ENCODE measurements around the gene PDE6B. TPM values are rescaled to one million over a fixed set of nuclear protein-coding genes. Genes with fewer than 3 reads are reported as not detected.
A peak's percentile ranks its signal among the peaks of the same experiment; 100 is the strongest.

The PDE6B gene
- total and polyA plus RNA-seq, 2 donors: 7.7 to 22.5 TPM

DNA sequence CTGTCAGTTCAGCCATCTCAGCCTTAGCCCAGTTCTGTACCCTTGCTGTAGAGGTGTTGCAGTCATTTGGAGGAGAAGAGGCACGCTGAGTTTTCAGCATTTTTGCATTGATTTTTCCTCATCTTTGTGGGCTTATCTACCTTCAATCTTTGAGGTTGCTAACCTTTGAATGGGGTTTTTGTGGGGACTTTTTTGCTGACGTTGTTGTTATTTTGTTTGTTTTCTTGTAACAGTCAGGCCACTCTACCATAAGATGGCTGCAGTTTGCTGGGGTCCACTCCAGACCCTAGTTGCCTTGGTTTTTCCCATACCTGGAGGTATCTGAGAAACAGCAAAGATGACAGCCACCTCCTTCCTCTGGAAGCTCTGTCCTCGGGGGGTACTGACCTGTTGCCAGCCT is 26.4 kb upstream of the PDE6B start:
- H3K4me3 ChIP-seq (ENCODE audit: low read length in 2 of 2): no peak overlapping the region
- WGBS: 83% methylated on average over 3 of the region's 3 CpGs
- no peaks in the 10 kb centered on the region for H3K9me3 ChIP-seq (ENCODE audit: control insufficient read depth in 2 of 2, insufficient read depth in 1 of 2, low read length in 1 of 2)
- peaks cover 0 to 3% of the 10 kb centered on the region in 2 donors for H3K4me1 ChIP-seq (ENCODE audit: control insufficient read depth in 2 of 2, insufficient read depth in 2 of 2, low read length in 2 of 2)
- no peak overlapping the region for H3K27ac ChIP-seq (ENCODE audit: low read depth in 1 of 2, low read length in 1 of 2)
- peaks cover 0 to 3% of the 10 kb centered on the region in 2 donors for H3K27me3 ChIP-seq (ENCODE audit: control insufficient read depth in 2 of 2, insufficient read depth in 1 of 2, low read length in 1 of 2)
- no peak for DNase-seq (ENCODE audit: low read depth in 6 of 9, low spot score in 9 of 9)
- H3K36me3 ChIP-seq (ENCODE audit: control insufficient read depth in 2 of 2, insufficient read depth in 2 of 2, low read length in 1 of 2): no peaks in the 10 kb centered on the region

DNA sequence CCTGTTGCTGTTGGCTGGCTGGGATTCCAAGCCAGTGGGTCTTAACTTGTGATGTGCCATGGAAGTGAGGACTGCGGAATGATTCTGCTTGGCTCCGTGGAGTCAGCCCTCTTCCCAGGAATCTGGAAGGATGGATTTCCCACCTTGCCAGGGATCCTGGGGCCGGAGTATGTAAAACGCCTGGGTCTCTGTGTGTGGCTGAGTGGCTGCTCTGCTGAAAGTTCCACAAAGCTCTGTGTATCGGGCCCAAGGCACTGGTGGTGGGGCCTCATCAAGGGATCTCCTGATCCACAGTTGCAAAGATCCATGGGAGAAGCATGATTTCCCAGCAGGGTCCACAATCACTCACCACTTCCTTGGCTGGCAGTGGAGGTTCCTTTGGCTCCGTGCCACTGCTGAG is 25.2 kb upstream of the PDE6B start:
- 93% methylated on average over 6 of the region's 6 CpGs for WGBS
- H3K4me3 ChIP-seq (ENCODE audit: low read length in 2 of 2): no peak overlapping the region
- H3K4me1 ChIP-seq (ENCODE audit: control insufficient read depth in 2 of 2, insufficient read depth in 2 of 2, low read length in 2 of 2): peaks cover 0 to 3% of the 10 kb centered on the region in 2 donors
- no peaks in the 10 kb centered on the region for H3K36me3 ChIP-seq (ENCODE audit: control insufficient read depth in 2 of 2, insufficient read depth in 2 of 2, low read length in 1 of 2)
- H3K9me3 ChIP-seq (ENCODE audit: control insufficient read depth in 2 of 2, insufficient read depth in 1 of 2, low read length in 1 of 2): no peaks in the 10 kb centered on the region
- H3K27ac ChIP-seq (ENCODE audit: low read depth in 1 of 2, low read length in 1 of 2): no peak overlapping the region
- no peak for DNase-seq (ENCODE audit: low read depth in 6 of 9, low spot score in 9 of 9)
- peaks cover 0 to 3% of the 10 kb centered on the region in 2 donors for H3K27me3 ChIP-seq (ENCODE audit: control insufficient read depth in 2 of 2, insufficient read depth in 1 of 2, low read length in 1 of 2)

DNA sequence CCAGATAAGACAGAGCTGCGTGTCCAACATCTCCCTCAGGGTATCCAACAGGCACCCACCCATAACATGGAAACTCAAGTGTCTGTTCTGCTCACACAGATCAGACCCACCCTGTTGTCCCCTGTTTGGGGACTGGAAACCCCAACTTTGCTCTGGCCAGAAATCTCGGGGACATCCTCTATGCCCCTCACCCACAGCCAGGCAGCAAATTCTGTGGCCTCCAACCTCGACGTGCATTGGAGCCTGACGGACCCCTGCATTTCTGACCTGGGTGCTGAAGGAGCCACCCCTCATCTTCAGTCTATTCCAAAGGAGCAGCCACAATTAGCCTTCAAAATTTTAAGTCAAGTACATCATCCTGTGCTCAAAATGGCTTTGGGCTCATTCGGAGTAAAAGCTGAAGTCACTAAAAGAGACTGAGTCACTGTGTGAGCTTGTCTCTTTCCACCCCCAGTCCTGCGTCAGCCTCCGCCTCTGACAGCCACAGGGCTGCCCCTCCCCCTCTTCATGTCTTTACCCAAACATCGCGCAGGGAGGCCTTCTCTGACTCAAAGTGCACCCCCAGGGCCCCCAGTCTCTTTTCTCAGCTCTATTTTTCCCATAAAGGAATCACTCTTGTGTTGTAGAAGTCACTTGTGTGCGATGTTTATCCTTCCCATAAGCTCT is 24.4 kb upstream of the PDE6B start:
- Histone ChIP-seq H3K36me3 (ENCODE audit: control insufficient read depth in 2 of 2, insufficient read depth in 2 of 2, low read length in 1 of 2) (no peaks in the 10 kb centered on the region), H3K4me3 (ENCODE audit: low read length in 2 of 2) (no peak overlapping the region), H3K27ac (ENCODE audit: low read depth in 1 of 2, low read length in 1 of 2) (no peak overlapping the region), H3K9me3 (ENCODE audit: control insufficient read depth in 2 of 2, insufficient read depth in 1 of 2, low read length in 1 of 2) (no peaks in the 10 kb centered on the region), H3K4me1 (ENCODE audit: control insufficient read depth in 2 of 2, insufficient read depth in 2 of 2, low read length in 2 of 2) (peaks cover 0 to 3% of the 10 kb centered on the region in 2 donors), H3K27me3 (ENCODE audit: control insufficient read depth in 2 of 2, insufficient read depth in 1 of 2, low read length in 1 of 2) (peaks cover 0 to 3% of the 10 kb centered on the region in 2 donors)
- 75% methylated on average over 11 of the region's 11 CpGs for WGBS
- peak in 1 of 9 donors; percentile 21 for DNase-seq (ENCODE audit: low read depth in 6 of 9, low spot score in 9 of 9)

DNA sequence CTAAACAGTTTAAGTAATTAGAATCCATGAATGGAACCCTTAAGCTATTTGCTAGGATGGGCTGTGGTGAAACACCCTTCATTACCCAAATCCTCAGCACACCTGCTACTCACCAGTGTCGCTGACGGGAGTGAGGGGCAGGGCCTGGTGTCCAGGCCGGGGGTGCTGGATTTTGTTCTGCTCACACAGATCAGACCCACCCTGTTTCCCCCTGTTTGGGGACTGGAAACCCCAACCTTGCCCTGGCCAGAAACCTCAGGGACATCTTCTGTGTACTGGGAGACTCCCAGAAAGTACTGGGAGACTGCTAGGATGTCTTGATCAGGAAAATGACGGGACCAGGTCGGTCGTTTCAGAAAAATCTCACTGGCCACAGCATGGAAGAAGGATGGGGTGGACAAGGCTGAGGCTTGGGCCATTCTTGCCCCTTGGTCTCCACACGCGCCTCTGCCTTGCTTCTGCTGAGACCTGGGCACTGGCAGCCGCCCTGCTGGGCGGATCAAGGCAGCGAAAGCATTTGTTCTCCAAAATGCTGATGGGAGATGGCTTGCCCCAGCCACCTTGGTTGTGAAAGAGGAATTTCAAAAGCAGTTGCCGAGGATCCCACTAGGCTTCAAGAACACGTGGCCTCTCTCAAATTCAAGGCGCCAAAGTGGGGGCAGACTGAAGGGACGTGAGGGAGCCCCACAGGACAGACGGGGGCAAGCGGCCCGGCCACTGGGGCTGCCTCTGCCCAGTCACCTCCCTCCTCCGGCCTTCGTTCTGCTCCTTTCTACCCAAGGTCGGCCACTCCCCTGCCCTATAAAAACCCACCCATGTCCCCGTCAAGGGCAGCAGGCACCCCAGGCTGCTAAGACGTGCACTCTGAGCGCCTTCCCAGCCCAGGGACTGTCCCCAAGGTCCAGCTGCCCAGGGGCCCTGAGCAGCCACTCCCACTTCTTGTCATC is 23.5 kb upstream of the PDE6B start:
- Histone ChIP-seq H3K36me3 (ENCODE audit: control insufficient read depth in 2 of 2, insufficient read depth in 2 of 2, low read length in 1 of 2) (no peaks in the 10 kb centered on the region), H3K27me3 (ENCODE audit: control insufficient read depth in 2 of 2, insufficient read depth in 1 of 2, low read length in 1 of 2) (peaks cover 0 to 3% of the 10 kb centered on the region in 2 donors), H3K9me3 (ENCODE audit: control insufficient read depth in 2 of 2, insufficient read depth in 1 of 2, low read length in 1 of 2) (no peaks in the 10 kb centered on the region), H3K4me1 (ENCODE audit: control insufficient read depth in 2 of 2, insufficient read depth in 2 of 2, low read length in 2 of 2) (peaks cover 0 to 3% of the 10 kb centered on the region in 2 donors), H3K4me3 (ENCODE audit: low read length in 2 of 2) (no peak overlapping the region), H3K27ac (ENCODE audit: low read depth in 1 of 2, low read length in 1 of 2) (no peak overlapping the region)
- no peak for DNase-seq (ENCODE audit: low read depth in 6 of 9, low spot score in 9 of 9)
- 92% methylated on average over 24 of the region's 24 CpGs for WGBS

DNA sequence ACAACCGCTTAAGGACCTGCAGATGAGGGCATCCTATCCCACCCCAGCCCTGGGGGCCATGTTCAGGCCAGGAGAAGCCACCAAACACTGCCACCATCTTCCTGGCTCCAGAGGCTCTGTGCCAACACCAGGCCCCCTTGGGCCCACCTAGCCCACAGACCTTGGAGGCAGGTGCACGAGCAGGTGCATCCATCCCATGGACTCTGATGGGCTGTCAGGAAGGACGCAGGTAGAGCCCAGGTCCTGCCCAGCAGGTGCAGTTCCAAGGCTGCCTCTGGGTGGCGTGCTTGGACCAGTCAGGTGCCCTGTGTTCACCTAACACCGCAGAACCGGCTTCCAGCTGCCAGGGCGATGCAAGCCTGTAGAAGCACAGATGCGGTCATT is 22.8 kb upstream of the PDE6B start:
- Histone ChIP-seq H3K36me3 (ENCODE audit: control insufficient read depth in 2 of 2, insufficient read depth in 2 of 2, low read length in 1 of 2) (no peaks in the 10 kb centered on the region), H3K27ac (ENCODE audit: low read depth in 1 of 2, low read length in 1 of 2) (no peak overlapping the region), H3K27me3 (ENCODE audit: control insufficient read depth in 2 of 2, insufficient read depth in 1 of 2, low read length in 1 of 2) (peaks cover 0 to 3% of the 10 kb centered on the region in 2 donors), H3K9me3 (ENCODE audit: control insufficient read depth in 2 of 2, insufficient read depth in 1 of 2, low read length in 1 of 2) (no peaks in the 10 kb centered on the region), H3K4me1 (ENCODE audit: control insufficient read depth in 2 of 2, insufficient read depth in 2 of 2, low read length in 2 of 2) (peaks cover 0 to 3% of the 10 kb centered on the region in 2 donors), H3K4me3 (ENCODE audit: low read length in 2 of 2) (no peak overlapping the region)
- 25% methylated on average over 8 of the region's 8 CpGs for WGBS
- DNase-seq (ENCODE audit: low read depth in 6 of 9, low spot score in 9 of 9): peak in 7 of 9 donors; percentile 8 to 58 (median 25)

DNA sequence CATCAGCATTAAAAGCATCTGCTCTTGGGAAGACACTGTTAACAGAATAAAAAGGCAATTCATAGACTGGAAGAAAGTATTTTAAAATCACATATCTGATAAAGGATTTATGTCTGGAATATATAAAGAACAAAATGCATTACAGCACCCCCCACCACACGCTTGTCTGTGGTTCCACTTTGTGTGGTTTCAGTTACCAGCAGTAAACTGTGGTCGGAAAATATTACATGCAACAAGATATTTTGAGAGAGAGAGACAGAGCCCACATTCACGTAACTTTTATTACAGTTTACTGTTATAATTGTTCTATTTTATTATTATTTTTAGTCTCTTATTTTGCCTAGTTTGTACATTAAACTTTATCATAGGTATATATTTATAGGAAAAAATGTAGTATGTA is 21.2 kb upstream of the PDE6B start:
- H3K36me3 ChIP-seq (ENCODE audit: control insufficient read depth in 2 of 2, insufficient read depth in 2 of 2, low read length in 1 of 2): no peaks in the 10 kb centered on the region
- no peak overlapping the region for H3K4me3 ChIP-seq (ENCODE audit: low read length in 2 of 2)
- H3K27me3 ChIP-seq (ENCODE audit: control insufficient read depth in 2 of 2, insufficient read depth in 1 of 2, low read length in 1 of 2): peaks cover 0 to 5% of the 10 kb centered on the region in 2 donors
- peaks cover 0 to 3% of the 10 kb centered on the region in 2 donors for H3K4me1 ChIP-seq (ENCODE audit: control insufficient read depth in 2 of 2, insufficient read depth in 2 of 2, low read length in 2 of 2)
- H3K9me3 ChIP-seq (ENCODE audit: control insufficient read depth in 2 of 2, insufficient read depth in 1 of 2, low read length in 1 of 2): no peaks in the 10 kb centered on the region
- 3% methylated on average over 3 of the region's 3 CpGs for WGBS
- DNase-seq (ENCODE audit: low read depth in 6 of 9, low spot score in 9 of 9): peak in 5 of 9 donors; percentile 2 to 59 (median 16)
- no peak overlapping the region for H3K27ac ChIP-seq (ENCODE audit: low read depth in 1 of 2, low read length in 1 of 2)

DNA sequence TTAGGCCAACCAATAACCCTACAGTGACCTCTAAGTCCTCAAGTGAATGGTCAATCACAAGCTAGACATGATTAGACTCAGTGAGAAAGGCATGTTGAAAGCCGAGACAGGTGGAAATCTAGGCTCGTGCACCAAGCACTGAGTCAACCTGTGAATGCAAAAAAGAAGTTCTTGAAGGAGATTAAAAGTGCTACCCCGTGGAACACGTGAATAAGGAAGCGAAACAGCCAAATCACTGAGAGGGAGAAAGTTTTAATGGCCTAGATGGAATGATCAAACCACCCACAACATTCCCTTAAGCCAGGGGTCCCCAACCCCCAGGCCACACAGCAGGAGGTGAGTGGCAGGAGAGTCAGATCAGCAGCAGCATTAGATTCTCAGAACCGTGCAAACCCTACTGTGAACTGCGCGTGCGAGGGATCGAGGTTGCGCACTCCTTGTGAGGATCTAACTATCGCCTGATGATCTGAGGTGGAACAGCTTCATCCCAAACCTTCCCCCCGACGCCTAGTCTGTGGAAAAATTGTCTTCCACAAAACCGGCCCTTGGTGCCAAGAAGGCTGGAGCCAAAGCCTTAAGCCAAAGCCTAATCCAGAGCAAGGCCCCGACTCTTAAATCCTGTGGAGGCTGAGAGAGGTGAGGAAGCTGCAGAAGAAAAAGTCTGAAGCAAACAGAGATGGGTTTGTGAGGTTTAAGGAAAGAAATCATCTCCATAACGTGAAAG is 19.5 kb upstream of the PDE6B start:
- Histone ChIP-seq H3K4me3 (ENCODE audit: low read length in 2 of 2) (no peak overlapping the region), H3K4me1 (ENCODE audit: control insufficient read depth in 2 of 2, insufficient read depth in 2 of 2, low read length in 2 of 2) (peaks cover 0 to 3% of the 10 kb centered on the region in 2 donors), H3K36me3 (ENCODE audit: control insufficient read depth in 2 of 2, insufficient read depth in 2 of 2, low read length in 1 of 2) (no peaks in the 10 kb centered on the region), H3K27me3 (ENCODE audit: control insufficient read depth in 2 of 2, insufficient read depth in 1 of 2, low read length in 1 of 2) (peaks cover 0 to 7% of the 10 kb centered on the region in 2 donors), H3K27ac (ENCODE audit: low read depth in 1 of 2, low read length in 1 of 2) (no peak overlapping the region), H3K9me3 (ENCODE audit: control insufficient read depth in 2 of 2, insufficient read depth in 1 of 2, low read length in 1 of 2) (no peaks in the 10 kb centered on the region)
- DNase-seq (ENCODE audit: low read depth in 6 of 9, low spot score in 9 of 9): no peak
- WGBS: 95% methylated on average over 17 of the region's 17 CpGs

DNA sequence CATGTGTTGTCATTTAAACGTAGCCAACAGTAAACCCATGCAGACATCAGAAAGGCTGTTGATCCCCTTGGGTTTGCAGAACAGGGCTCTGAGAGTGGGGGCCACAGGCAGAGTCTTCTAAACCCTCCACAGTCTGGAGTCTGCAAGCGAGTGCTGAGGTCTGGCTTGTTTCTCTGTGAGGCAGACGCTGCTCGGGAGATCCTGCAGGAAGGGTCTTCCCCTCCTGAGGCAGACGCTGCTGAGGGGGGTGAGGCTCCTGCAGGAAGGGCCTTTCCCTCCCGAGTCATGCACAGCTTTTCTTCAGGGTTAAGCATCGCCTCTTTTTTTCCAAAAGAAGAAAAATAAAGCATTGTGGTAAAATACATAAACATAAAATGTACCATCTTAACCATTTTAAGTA is 17.1 kb upstream of the PDE6B start:
- no peaks in the 10 kb centered on the region for H3K36me3 ChIP-seq (ENCODE audit: control insufficient read depth in 2 of 2, insufficient read depth in 2 of 2, low read length in 1 of 2)
- peaks cover 0 to 7% of the 10 kb centered on the region in 2 donors for H3K27me3 ChIP-seq (ENCODE audit: control insufficient read depth in 2 of 2, insufficient read depth in 1 of 2, low read length in 1 of 2)
- no peak overlapping the region for H3K27ac ChIP-seq (ENCODE audit: low read depth in 1 of 2, low read length in 1 of 2)
- H3K9me3 ChIP-seq (ENCODE audit: control insufficient read depth in 2 of 2, insufficient read depth in 1 of 2, low read length in 1 of 2): no peaks in the 10 kb centered on the region
- H3K4me3 ChIP-seq (ENCODE audit: low read length in 2 of 2): no peak overlapping the region
- H3K4me1 ChIP-seq (ENCODE audit: control insufficient read depth in 2 of 2, insufficient read depth in 2 of 2, low read length in 2 of 2): no peaks in the 10 kb centered on the region
- DNase-seq (ENCODE audit: low read depth in 6 of 9, low spot score in 9 of 9): no peak
- 55% methylated on average over 7 of the region's 7 CpGs for WGBS

All from thymus (tissue), 11 donors.